Peyer's patch (tissue), 4 donors: ENCODE data around the gene MED20.

ENCODE experiments used
- CTCF ChIP-seq, 6 experiments: fragments of 450-650 bp in 4 of 6; fragments of 200-600 bp in 2 of 6; sonication (generic) in 1 of 6; IDR thresholded peaks; one replicate each; pipeline ENCODE4 v1.5.1; 2017 to 2019; ENCODE audit warnings: antibody characterized with exemption in 6 of 6, mild to moderate bottlenecking in 3 of 6, moderate library complexity in 1 of 6
- POLR2A ChIP-seq, 2 donors: fragments of 450-650 bp; IDR thresholded peaks; one replicate each; pipeline ENCODE4 v1.5.1; 2017; ENCODE audit warnings: antibody characterized with exemption in 2 of 2, mild to moderate bottlenecking in 2 of 2, moderate library complexity in 2 of 2

- TF ChIP-seq POLR2A (IDR thresholded peaks at IDR 0.05), result no peak
- TF ChIP-seq CTCF (IDR thresholded peaks at IDR 0.05), result no peak
Observed at GRCh38 chr6:41871691-41872090, 49.2 kb downstream of the MED20 start.
